Heart left ventricle (tissue), 13 donors: ENCODE results near the gene TPRG1.

ENCODE experiments used
- POLR2A ChIP-seq, 2 donors: fragments of 450-650 bp; IDR thresholded peaks; one replicate each; pipeline ENCODE4 v1.6.1; 2017; ENCODE audit warnings: antibody characterized with exemption in 2 of 2, mild to moderate bottlenecking in 2 of 2, moderate library complexity in 2 of 2
- TF ChIP-seq, protein P1 (sequence below), 12 donors: fragments of 200-600 bp; sonication (generic) in 4 of 12; IDR thresholded peaks; one replicate each; pipeline versions ENCODE4 v1.5.0 to v1.8.0; 2018 to 2022; ENCODE audit warnings: antibody characterized with exemption in 12 of 12, mild to moderate bottlenecking in 5 of 12
- donor health status: ischemic (EF 13 %, LVEDD 7.1; RV severe dilation, severe dysfunction).
- donor health status: DM: no; HTN: yes; CAD: no.
- donor health status: DM: no; HTN: no; CAD: no.
- donor health status: ischemic (EF 25% LVEDD 6.9; RV normal size, moderate dysfunction).
- donor health status: ischemic (EF 25% LVEDD 5.7; RV mildly dilated, moderate dysfunction).
- donor health status: ischemic (EF 35%, LVEDD 5.7; RV mildly dilated, moderate dysfunction).
- donor health status: nonischemic (EF 11% LVEDD 7.7; RV severe dilation, severe dysfunction).
- donor health status: DM: yes; HTN: yes; CAD: no.
- donor health status: PGD.
- donor health status: ischemic (EF 29% LVEDD 5.4; RV normal size, mild dysfunction).
- donor health status: nonischemic (EF 23%, LVEDD 6.1; RV moderate dilation, normal function).

DNA sequence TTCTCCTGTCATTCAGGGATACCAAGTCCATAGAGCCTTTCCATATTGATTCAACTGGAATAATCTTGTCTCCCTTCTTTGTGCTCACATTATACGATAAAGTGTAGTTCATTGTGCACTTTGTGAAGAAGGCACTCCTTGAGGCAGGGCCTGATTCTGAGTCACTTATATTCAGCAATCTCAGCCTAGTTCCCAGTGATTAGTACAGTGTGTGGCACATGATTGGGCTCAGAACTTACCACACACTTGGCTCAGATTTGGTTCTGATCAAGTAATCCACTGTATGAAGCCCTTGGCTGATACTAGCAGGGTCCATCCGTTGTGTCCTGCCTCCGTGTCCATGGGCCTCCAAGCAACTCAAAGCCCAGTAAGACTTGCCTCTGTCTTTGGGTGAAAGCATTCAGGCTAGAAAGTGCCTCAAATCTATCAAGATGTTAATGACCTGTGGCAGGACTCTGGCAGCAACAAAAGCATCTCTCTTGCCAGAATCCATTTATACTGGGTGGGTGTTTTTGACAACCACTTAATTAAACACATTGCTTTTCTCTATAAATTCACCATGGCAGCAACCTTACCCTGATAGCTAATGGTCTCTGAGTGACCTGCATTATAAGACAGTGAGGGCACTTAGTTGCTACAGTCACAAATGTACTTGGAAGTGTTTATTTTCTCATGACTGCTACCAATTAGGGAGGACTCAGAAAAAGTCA is 51.3 kb downstream of the TPRG1 start:
- TF ChIP-seq, protein P1, sequence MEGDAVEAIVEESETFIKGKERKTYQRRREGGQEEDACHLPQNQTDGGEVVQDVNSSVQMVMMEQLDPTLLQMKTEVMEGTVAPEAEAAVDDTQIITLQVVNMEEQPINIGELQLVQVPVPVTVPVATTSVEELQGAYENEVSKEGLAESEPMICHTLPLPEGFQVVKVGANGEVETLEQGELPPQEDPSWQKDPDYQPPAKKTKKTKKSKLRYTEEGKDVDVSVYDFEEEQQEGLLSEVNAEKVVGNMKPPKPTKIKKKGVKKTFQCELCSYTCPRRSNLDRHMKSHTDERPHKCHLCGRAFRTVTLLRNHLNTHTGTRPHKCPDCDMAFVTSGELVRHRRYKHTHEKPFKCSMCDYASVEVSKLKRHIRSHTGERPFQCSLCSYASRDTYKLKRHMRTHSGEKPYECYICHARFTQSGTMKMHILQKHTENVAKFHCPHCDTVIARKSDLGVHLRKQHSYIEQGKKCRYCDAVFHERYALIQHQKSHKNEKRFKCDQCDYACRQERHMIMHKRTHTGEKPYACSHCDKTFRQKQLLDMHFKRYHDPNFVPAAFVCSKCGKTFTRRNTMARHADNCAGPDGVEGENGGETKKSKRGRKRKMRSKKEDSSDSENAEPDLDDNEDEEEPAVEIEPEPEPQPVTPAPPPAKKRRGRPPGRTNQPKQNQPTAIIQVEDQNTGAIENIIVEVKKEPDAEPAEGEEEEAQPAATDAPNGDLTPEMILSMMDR (IDR thresholded peaks at IDR 0.05): no peak
- no peak for TF ChIP-seq POLR2A (IDR thresholded peaks at IDR 0.05)
